Panc1 (cell line): ENCODE results near the gene ABTB2. TPM values are rescaled to one million over a fixed set of nuclear protein-coding genes. Genes with fewer than 3 reads are reported as not detected.

Experiments
- ATAC-seq: fragments of 200-7000 bp; cut with Tn5 transposase; 2 replicates; pipeline ENCODE4 v1.9.1; 2020; ENCODE audit warnings: mild to moderate bottlenecking, moderate library complexity
- BruUV-seq: library from RNA; stranded (reverse); fragments of 400-500 nt; replicated peaks from 2 replicates; lab custom pipeline; 2021; lab: Mats Ljungman, UMichigan
- CTCF ChIA-PET: fragments of 300-600 bp; sonication (Branson Sonifier 250); formaldehyde crosslinking; loops from one replicate; lab custom pipeline; 2022; ENCODE audit warnings: antibody characterized with exemption; lab: Charles Lee
- POLR2A ChIA-PET: fragments of 300-600 bp; sonication (Branson Sonifier 250); formaldehyde crosslinking; loops from one replicate; lab custom pipeline; 2022; ENCODE audit warnings: antibody characterized with exemption; lab: Charles Lee
- DNase-seq: peaks from one replicate; pipeline ENCODE4 v3.0.0-alpha.2; 2010; ENCODE audit warnings: low read depth, low spot score
- H3K27ac ChIP-seq: 2 replicates; pipeline ENCODE4 v1.5.1; 2011; ENCODE audit warnings: mild to moderate bottlenecking, low read length, inconsistent platforms
- H3K27me3 ChIP-seq: fragments of 200-500 bp; sonication (Bioruptor generic); 2 replicates; pipeline ENCODE4 v1.6.0; 2014; ENCODE audit warnings: low read length, inconsistent platforms; ENCODE audit not compliant: control insufficient read depth, insufficient read depth
- H3K36me3 ChIP-seq: fragments of 200-500 bp; sonication (Bioruptor generic); 2 replicates; pipeline ENCODE4 v1.5.1; 2014; ENCODE audit warnings: inconsistent platforms, mild to moderate bottlenecking, low read length, moderate library complexity; ENCODE audit not compliant: control insufficient read depth, insufficient read depth
- H3K4me1 ChIP-seq: 2 replicates; pipeline ENCODE4 v1.5.1; 2011; ENCODE audit warnings: inconsistent platforms, mild to moderate bottlenecking, low read length, moderate library complexity; ENCODE audit not compliant: control insufficient read depth, insufficient read depth
- H3K4me3 ChIP-seq, 2 experiments: 2 replicates each; pipeline ENCODE4 v1.5.1; 2011 to 2012; ENCODE audit warnings: low read depth in 2 of 2, low read length in 2 of 2, mild to moderate bottlenecking in 2 of 2, inconsistent platforms in 1 of 2, moderate library complexity in 1 of 2
- H3K9me3 ChIP-seq: fragments of 200-500 bp; sonication (Bioruptor generic); 2 replicates; pipeline ENCODE4 v1.5.1; 2014; ENCODE audit warnings: low read depth, mild to moderate bottlenecking, inconsistent platforms, low read length, moderate library complexity; ENCODE audit not compliant: control insufficient read depth, insufficient read depth
- CTCF ChIP-seq: fragments of 450-650 bp; IDR thresholded peaks from 2 replicates; pipeline ENCODE4 v1.5.1; 2017; ENCODE audit warnings: mild to moderate bottlenecking
- POLR2AphosphoS5 ChIP-seq: IDR thresholded peaks from 2 replicates; pipeline ENCODE4 v1.6.1; 2012; ENCODE audit warnings: mild to moderate bottlenecking, low read depth, low read length, moderate library complexity
- REST ChIP-seq, 2 experiments: IDR thresholded peaks; 2 replicates each; pipeline ENCODE4 v1.6.1; 2011 to 2012; ENCODE audit warnings: low read depth in 2 of 2, control low read depth in 1 of 2, low read length in 1 of 2, mild to moderate bottlenecking in 1 of 2, moderate library complexity in 1 of 2; ENCODE audit not compliant: insufficient read depth in 1 of 2
- SIN3A ChIP-seq: IDR thresholded peaks from 2 replicates; pipeline ENCODE4 v1.6.1; 2012; ENCODE audit warnings: low read depth, mild to moderate bottlenecking, low read length, moderate library complexity, borderline replicate concordance; ENCODE audit not compliant: insufficient read depth
- TCF7L2 ChIP-seq: IDR thresholded peaks from 2 replicates; pipeline ENCODE4 v1.6.1; 2011; ENCODE audit warnings: mild to moderate bottlenecking, low read depth, low read length, inconsistent platforms
- in situ Hi-C: cut with HindIII; loops from 2 replicates; pipeline ENCODE4 v1.10.0; 2016; ENCODE audit warnings: low sequenced_read_pairs, low pct_unique_long_range_greater_than_20kb
- intact Hi-C: fragments of 100-400 bp; cut with micrococcal nuclease; formaldehyde crosslinking; loops from one replicate; pipeline ENCODE4 v1.10.0; 2022; ENCODE audit not compliant: unreplicated experiment
- total RNA-seq: library from RNA; stranded (reverse); gene quantifications from one replicate; pipeline ENCODE4 v1.2.1, GENCODE V29; 2021; ENCODE audit not compliant: unreplicated experiment

Gene ABTB2
- total RNA-seq, 1 experiment from 2014 or later = 22.7 TPM

- Histone ChIP-seq H3K27ac (no peak overlapping the region), H3K27me3 (no peaks in the 10 kb centered on the region), H3K36me3 (no peaks in the 10 kb centered on the region), H3K9me3 (no peaks in the 10 kb centered on the region), H3K4me1 (peaks cover 12% of the 10 kb centered on the region; the same call in 1 of the 2 replicates), H3K4me3 (no peak overlapping the region)
- ChIA-PET CTCF (no interaction called here), POLR2A (no interaction called here)
- ATAC-seq = no peak
- no peak for DNase-seq
- BruUV-seq = TSS peak; percentile 40
- intact Hi-C loops (no loop called here), in situ Hi-C loops (no loop called here)
- TF ChIP-seq POLR2AphosphoS5 (no peak), TCF7L2 (no peak), CTCF (no peak), SIN3A (no peak)
These were observed 47.8 kb downstream of the ABTB2 start for GRCh38 chr11:34309965-34310364.

GRCh38 chr11:34308913-34309585, 48.8 kb downstream of the ABTB2 start:
- ChIA-PET POLR2A (no interaction called here), CTCF (no interaction called here)
- Histone ChIP-seq H3K27ac (no peak overlapping the region), H3K4me3 (no peak overlapping the region), H3K4me1 (peaks cover 12% of the 10 kb centered on the region; the same call in 1 of the 2 replicates), H3K9me3 (no peaks in the 10 kb centered on the region), H3K36me3 (no peaks in the 10 kb centered on the region), H3K27me3 (no peaks in the 10 kb centered on the region)
- TF ChIP-seq SIN3A (no peak), POLR2AphosphoS5 (no peak), REST (IDR thresholded peaks at IDR 0.05; ENCODE audit: insufficient read depth in 1 of 2, low read depth in 2 of 2, low read length in 1 of 2) (no peak)
- ATAC-seq (no peak), DNase-seq (no peak)
- in situ Hi-C loops (no loop called here), intact Hi-C loops (no loop called here)
- BruUV-seq = no TSS peak

- ATAC-seq (no peak), DNase-seq (peak; percentile 45)
- ChIA-PET CTCF (no interaction called here), POLR2A (no interaction called here)
- Histone ChIP-seq H3K4me1 (peaks cover 13% of the 10 kb centered on the region), H3K27ac (no peak overlapping the region), H3K9me3 (no peaks in the 10 kb centered on the region), H3K27me3 (no peaks in the 10 kb centered on the region), H3K4me3 (no peak overlapping the region), H3K36me3 (no peaks in the 10 kb centered on the region)
- in situ Hi-C loops = no loop called here
- no TSS peak for BruUV-seq
- no peak for TF ChIP-seq SIN3A
- no peak for TF ChIP-seq TCF7L2
- TF ChIP-seq REST (IDR thresholded peaks at IDR 0.05; ENCODE audit: insufficient read depth in 1 of 2, low read depth in 2 of 2, low read length in 1 of 2) = no peak
- intact Hi-C loops = no loop called here
These were observed 49.5 kb downstream of the ABTB2 start for GRCh38 chr11:34308049-34308912.
